ENCODE data around the gene IMPA2. TPM values are rescaled to one million over a fixed set of nuclear protein-coding genes. Genes with fewer than 3 reads are reported as not detected.
"Not testable (repeated sequence)": the region's sequence is repeated elsewhere in the genome, so short reads cannot be mapped to it uniquely, and the experiment has no call there.

IMPA2 gene
- total RNA-seq, 1 donor from 2014 or later = 24.1 TPM

- H3K27me3 Mint-ChIP-seq (ENCODE audit: unreplicated experiment) = no peaks in the 10 kb centered on the region
- H3K27ac Mint-ChIP-seq (ENCODE audit: unreplicated experiment) = no peak overlapping the region
- no peaks in the 10 kb centered on the region for H3K4me1 Mint-ChIP-seq (ENCODE audit: unreplicated experiment)
- H3K4me3 Mint-ChIP-seq (ENCODE audit: unreplicated experiment) = no peak overlapping the region
- no peaks in the 10 kb centered on the region for H3K9me3 Mint-ChIP-seq (ENCODE audit: unreplicated experiment)
- no peaks in the 10 kb centered on the region for H3K36me3 Mint-ChIP-seq (ENCODE audit: low read depth, unreplicated experiment)
- TF ChIP-seq CTCF (IDR thresholded peaks at IDR 0.05; ENCODE audit: unreplicated experiment) = no peak
- no peak for DNase-seq (ENCODE audit: low spot score)
Measured at GRCh38 chr18:11963991-11964484, 17.3 kb upstream of the IMPA2 start.

DNA sequence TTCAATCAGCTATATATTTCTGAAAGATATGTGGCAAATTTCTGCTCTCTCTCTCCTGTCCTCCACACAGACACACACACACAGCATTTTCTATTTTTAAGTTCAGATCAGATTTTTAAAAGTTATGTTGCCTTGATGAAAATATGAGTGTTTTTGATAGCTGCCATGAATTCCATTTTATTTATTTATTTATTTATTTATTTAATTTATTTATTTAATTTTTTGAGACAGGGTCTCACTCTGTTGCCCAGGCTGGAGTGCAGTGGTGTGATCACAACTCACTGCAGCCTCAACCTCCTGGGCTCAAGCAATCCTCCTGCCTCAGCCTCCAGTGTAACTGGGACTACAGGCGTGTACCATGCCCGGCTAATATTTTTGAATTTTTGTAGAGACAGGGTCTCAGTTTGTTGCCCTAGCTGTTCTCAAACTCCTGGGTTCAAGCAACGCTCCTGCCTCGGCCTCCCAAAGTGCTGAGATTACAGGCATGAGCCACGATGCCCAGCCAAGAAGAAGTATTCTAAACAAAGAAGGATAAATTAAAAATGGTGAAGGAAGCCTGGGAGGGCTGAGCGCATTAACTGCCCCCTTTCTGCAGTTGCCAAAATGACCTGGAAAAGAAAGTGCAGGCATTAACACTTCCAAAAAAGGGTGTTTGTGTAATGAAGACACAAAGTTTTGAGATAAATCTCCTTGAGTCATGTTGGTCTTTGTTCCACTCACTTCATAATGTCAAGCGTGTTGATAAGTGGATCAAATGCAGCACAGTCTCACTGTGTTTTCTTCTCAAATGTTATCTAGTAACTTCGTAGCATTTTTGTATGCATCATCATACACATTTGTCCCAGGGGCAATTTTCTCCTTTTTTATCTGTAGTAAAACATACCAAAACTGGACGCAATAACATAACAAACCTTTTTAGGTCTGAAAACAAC is 11.1 kb upstream of the IMPA2 start:
- H3K4me3 Mint-ChIP-seq (ENCODE audit: unreplicated experiment) = no peak overlapping the region
- H3K9me3 Mint-ChIP-seq (ENCODE audit: unreplicated experiment) = no peaks in the 10 kb centered on the region
- H3K27ac Mint-ChIP-seq (ENCODE audit: unreplicated experiment) = no peak overlapping the region
- no peak for DNase-seq (ENCODE audit: low spot score)
- H3K27me3 Mint-ChIP-seq (ENCODE audit: unreplicated experiment) = peaks cover 4% of the 10 kb centered on the region
- H3K36me3 Mint-ChIP-seq (ENCODE audit: low read depth, unreplicated experiment) = no peaks in the 10 kb centered on the region
- no peak for TF ChIP-seq CTCF (IDR thresholded peaks at IDR 0.05; ENCODE audit: unreplicated experiment)
- H3K4me1 Mint-ChIP-seq (ENCODE audit: unreplicated experiment) = no peaks in the 10 kb centered on the region

- not testable (repeated sequence) for H3K4me1 Mint-ChIP-seq (ENCODE audit: unreplicated experiment); DNase-seq (ENCODE audit: low spot score); H3K36me3 Mint-ChIP-seq (ENCODE audit: low read depth, unreplicated experiment); H3K27ac Mint-ChIP-seq (ENCODE audit: unreplicated experiment); H3K9me3 Mint-ChIP-seq (ENCODE audit: unreplicated experiment); H3K27me3 Mint-ChIP-seq (ENCODE audit: unreplicated experiment); H3K4me3 Mint-ChIP-seq (ENCODE audit: unreplicated experiment)
Measured at GRCh38 chr18:11970836-11971226, 10.5 kb upstream of the IMPA2 start.

DNA sequence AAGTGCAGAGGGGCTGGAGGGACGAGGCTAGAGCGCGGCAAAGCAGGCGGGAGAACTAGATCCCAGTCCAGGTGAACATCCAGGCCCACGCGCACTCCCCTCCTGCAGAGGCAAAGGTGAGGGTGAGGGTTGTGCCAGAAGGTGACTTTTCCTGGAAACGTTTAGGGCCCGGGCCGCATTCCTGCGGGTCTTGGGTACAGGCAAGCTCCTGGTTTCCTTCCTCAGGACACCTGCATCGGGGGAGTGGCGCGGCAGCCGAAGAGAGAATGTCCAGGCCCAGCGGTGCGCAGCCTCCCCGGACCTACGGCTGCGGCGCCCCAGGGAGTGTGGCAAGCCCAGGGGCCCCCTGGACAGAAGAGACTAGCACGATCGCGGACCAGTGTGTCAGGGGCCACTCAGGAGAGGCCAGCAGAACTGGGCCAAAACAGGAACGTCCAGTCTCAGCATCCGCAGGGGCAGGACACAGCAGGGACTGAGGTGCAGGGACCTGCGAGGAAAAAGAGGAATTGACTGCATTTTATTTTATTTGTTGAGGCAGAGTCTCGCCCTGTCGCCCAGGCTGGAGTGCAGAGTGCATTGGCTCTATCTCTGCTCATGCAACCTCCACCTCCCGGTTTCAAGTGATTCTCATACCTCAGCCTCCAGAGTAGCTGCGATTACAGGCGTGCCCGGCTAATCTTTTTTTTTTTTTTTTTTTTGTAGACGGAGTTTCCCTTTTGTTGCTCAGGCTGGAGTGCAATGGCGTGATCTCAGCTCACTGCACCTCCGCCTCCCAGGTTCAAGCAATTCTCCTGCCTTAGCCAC is 8.7 kb upstream of the IMPA2 start:
- no peak for DNase-seq (ENCODE audit: low spot score)
- H3K27me3 Mint-ChIP-seq (ENCODE audit: unreplicated experiment) = peaks cover 5% of the 10 kb centered on the region
- no peak overlapping the region for H3K4me3 Mint-ChIP-seq (ENCODE audit: unreplicated experiment)
- H3K9me3 Mint-ChIP-seq (ENCODE audit: unreplicated experiment) = no peaks in the 10 kb centered on the region
- H3K4me1 Mint-ChIP-seq (ENCODE audit: unreplicated experiment) = no peaks in the 10 kb centered on the region
- no peaks in the 10 kb centered on the region for H3K36me3 Mint-ChIP-seq (ENCODE audit: low read depth, unreplicated experiment)
- TF ChIP-seq CTCF (IDR thresholded peaks at IDR 0.05; ENCODE audit: unreplicated experiment) = no peak
- H3K27ac Mint-ChIP-seq (ENCODE audit: unreplicated experiment) = no peak overlapping the region

DNA sequence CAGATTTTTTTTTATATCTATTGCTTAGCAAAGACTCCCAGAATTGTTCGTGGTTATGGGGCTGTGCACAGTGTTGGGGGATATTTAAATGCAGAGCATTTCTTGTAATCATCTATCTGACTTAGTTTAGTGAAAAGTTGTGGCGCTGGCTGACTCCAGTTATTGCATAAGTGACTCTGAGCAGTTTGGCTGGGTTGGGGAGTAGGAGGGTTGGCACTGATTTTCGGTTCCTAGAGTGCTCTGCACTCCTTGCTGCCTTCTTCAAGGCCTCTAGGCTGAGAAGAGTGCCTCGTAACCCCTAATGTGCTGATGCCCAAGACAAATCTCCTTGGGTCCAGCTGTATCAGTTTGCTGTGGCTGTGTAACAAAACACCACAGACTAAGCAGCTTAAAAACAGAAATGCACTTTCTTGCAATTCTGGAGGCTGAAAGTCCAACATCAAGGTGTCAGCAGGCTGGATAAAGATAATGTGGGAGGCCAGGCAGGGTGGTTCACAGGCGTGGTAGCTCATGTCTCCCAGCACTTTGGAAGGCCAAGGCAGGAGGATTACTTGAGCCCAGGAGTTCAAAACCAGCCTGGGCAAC is 6.5 kb upstream of the IMPA2 start:
- TF ChIP-seq CTCF (IDR thresholded peaks at IDR 0.05; ENCODE audit: unreplicated experiment) = no peak
- peaks cover 8% of the 10 kb centered on the region for H3K27me3 Mint-ChIP-seq (ENCODE audit: unreplicated experiment)
- H3K36me3 Mint-ChIP-seq (ENCODE audit: low read depth, unreplicated experiment) = no peaks in the 10 kb centered on the region
- no peak overlapping the region for H3K4me3 Mint-ChIP-seq (ENCODE audit: unreplicated experiment)
- H3K27ac Mint-ChIP-seq (ENCODE audit: unreplicated experiment) = no peak overlapping the region
- no peaks in the 10 kb centered on the region for H3K9me3 Mint-ChIP-seq (ENCODE audit: unreplicated experiment)
- no peak for DNase-seq (ENCODE audit: low spot score)
- H3K4me1 Mint-ChIP-seq (ENCODE audit: unreplicated experiment) = peaks cover 2% of the 10 kb centered on the region

All from endothelial cell (in vitro differentiated cells).